MG63 (cell line): ENCODE data around the gene PTPRN2. TPM values are rescaled to one million over a fixed set of nuclear protein-coding genes. Genes with fewer than 3 reads are reported as not detected.

Experiments used
- DNase-seq: peaks from one replicate; pipeline ENCODE4 v3.0.0-alpha.2; 2020
- H3K27me3 ChIP-seq: fragments of 250-450 bp; sonication (Bioruptor Pico); 2 replicates; pipeline ENCODE4 v1.5.1; 2020; ENCODE audit warnings: mild to moderate bottlenecking, moderate library complexity
- H3K36me3 ChIP-seq: fragments of 250-450 bp; sonication (Bioruptor Pico); 2 replicates; pipeline ENCODE4 v1.5.1; 2020; ENCODE audit warnings: mild to moderate bottlenecking, moderate library complexity
- H3K4me3 ChIP-seq: fragments of 250-450 bp; sonication (Bioruptor Pico); 2 replicates; pipeline ENCODE4 v1.5.1; 2020; ENCODE audit warnings: mild to moderate bottlenecking, moderate library complexity
- H3K9me3 ChIP-seq: fragments of 250-450 bp; sonication (Bioruptor Pico); 2 replicates; pipeline ENCODE4 v1.5.1; 2020; ENCODE audit warnings: mild to moderate bottlenecking, moderate library complexity
- total RNA-seq: library from RNA; depleted of rRNA; stranded (reverse); fragments of >200 nt; shearing (Covaris generic); gene quantifications from 2 replicates; pipeline ENCODE4 v1.2.3, GENCODE V29; 2014; ENCODE audit warnings: low replicate concordance

The PTPRN2 gene
- total RNA-seq, 1 experiment from 2014 or later, result 0.16 TPM

GRCh38 chr7:157543791-157544190 is 1043.8 kb downstream of the PTPRN2 start:
- DNase-seq, result no peak
- Histone ChIP-seq H3K9me3 (no peaks in the 10 kb centered on the region), H3K27me3 (no peaks in the 10 kb centered on the region), H3K36me3 (no peaks in the 10 kb centered on the region), H3K4me3 (no peak overlapping the region)

- Histone ChIP-seq H3K4me3 (no peak overlapping the region), H3K36me3 (no peaks in the 10 kb centered on the region), H3K9me3 (no peaks in the 10 kb centered on the region), H3K27me3 (no peaks in the 10 kb centered on the region)
- DNase-seq, result no peak
Measured at GRCh38 chr7:157543276-157543675, 1044.3 kb downstream of the PTPRN2 start.

- H3K4me3 ChIP-seq, result no peak overlapping the region
- H3K36me3 ChIP-seq, result no peaks in the 10 kb centered on the region
- H3K27me3 ChIP-seq, result no peaks in the 10 kb centered on the region
- H3K9me3 ChIP-seq, result no peaks in the 10 kb centered on the region
- DNase-seq, result no peak
Measured at GRCh38 chr7:157542068-157543021, 1045.3 kb downstream of the PTPRN2 start.

GRCh38 chr7:157541295-157542067 is 1046.1 kb downstream of the PTPRN2 start:
- H3K4me3 ChIP-seq, result no peak overlapping the region
- no peak for DNase-seq
- no peaks in the 10 kb centered on the region for H3K27me3 ChIP-seq
- H3K9me3 ChIP-seq, result no peaks in the 10 kb centered on the region
- no peaks in the 10 kb centered on the region for H3K36me3 ChIP-seq

GRCh38 chr7:157540606-157541294 is 1046.9 kb downstream of the PTPRN2 start:
- Histone ChIP-seq H3K4me3 (no peak overlapping the region), H3K27me3 (no peaks in the 10 kb centered on the region), H3K9me3 (no peaks in the 10 kb centered on the region), H3K36me3 (no peaks in the 10 kb centered on the region)
- no peak for DNase-seq

GRCh38 chr7:157540020-157540419 is 1047.6 kb downstream of the PTPRN2 start:
- no peaks in the 10 kb centered on the region for H3K27me3 ChIP-seq
- no peaks in the 10 kb centered on the region for H3K36me3 ChIP-seq
- H3K4me3 ChIP-seq, result no peak overlapping the region
- DNase-seq, result no peak
- no peaks in the 10 kb centered on the region for H3K9me3 ChIP-seq

GRCh38 chr7:157539521-157539920 is 1048.1 kb downstream of the PTPRN2 start:
- no peak overlapping the region for H3K4me3 ChIP-seq
- no peaks in the 10 kb centered on the region for H3K9me3 ChIP-seq
- no peaks in the 10 kb centered on the region for H3K36me3 ChIP-seq
- no peak for DNase-seq
- H3K27me3 ChIP-seq, result no peaks in the 10 kb centered on the region

- no peak for DNase-seq
- Histone ChIP-seq H3K9me3 (no peaks in the 10 kb centered on the region), H3K27me3 (no peaks in the 10 kb centered on the region), H3K36me3 (no peaks in the 10 kb centered on the region), H3K4me3 (no peak overlapping the region)
Measured at GRCh38 chr7:157538735-157539134, 1048.9 kb downstream of the PTPRN2 start.

- no peak overlapping the region for H3K4me3 ChIP-seq
- H3K9me3 ChIP-seq, result no peaks in the 10 kb centered on the region
- no peaks in the 10 kb centered on the region for H3K27me3 ChIP-seq
- H3K36me3 ChIP-seq, result no peaks in the 10 kb centered on the region
- DNase-seq, result no peak
Measured at GRCh38 chr7:157538321-157538720, 1049.3 kb downstream of the PTPRN2 start.

- H3K9me3 ChIP-seq, result no peaks in the 10 kb centered on the region
Measured at GRCh38 chr7:157537056-157537455, 1050.6 kb downstream of the PTPRN2 start.

GRCh38 chr7:157532068-157532467 is 1055.6 kb downstream of the PTPRN2 start:
- no peaks in the 10 kb centered on the region for H3K9me3 ChIP-seq
- no peak overlapping the region for H3K4me3 ChIP-seq
- no peaks in the 10 kb centered on the region for H3K27me3 ChIP-seq
- H3K36me3 ChIP-seq, result no peaks in the 10 kb centered on the region
- DNase-seq, result no peak

More at GRCh38 chr7:157537056-157537455, 1050.6 kb downstream of the PTPRN2 start:
- Histone ChIP-seq H3K36me3 (no peaks in the 10 kb centered on the region), H3K4me3 (no peak overlapping the region), H3K27me3 (no peaks in the 10 kb centered on the region)
- DNase-seq, result no peak

GRCh38 chr7:157529768-157530560 is 1057.7 kb downstream of the PTPRN2 start:
- no peaks in the 10 kb centered on the region for H3K27me3 ChIP-seq
- no peak for DNase-seq
- H3K4me3 ChIP-seq, result no peak overlapping the region
- H3K9me3 ChIP-seq, result no peaks in the 10 kb centered on the region
- no peaks in the 10 kb centered on the region for H3K36me3 ChIP-seq

- no peak for DNase-seq
- no peaks in the 10 kb centered on the region for H3K9me3 ChIP-seq
- H3K27me3 ChIP-seq, result no peaks in the 10 kb centered on the region
- H3K36me3 ChIP-seq, result no peaks in the 10 kb centered on the region
- no peak overlapping the region for H3K4me3 ChIP-seq
Measured at GRCh38 chr7:157528785-157529341, 1058.8 kb downstream of the PTPRN2 start.

- Histone ChIP-seq H3K4me3 (no peak overlapping the region), H3K9me3 (no peaks in the 10 kb centered on the region), H3K36me3 (no peaks in the 10 kb centered on the region), H3K27me3 (no peaks in the 10 kb centered on the region)
- no peak for DNase-seq
Measured at GRCh38 chr7:157527686-157528085, 1059.9 kb downstream of the PTPRN2 start.

GRCh38 chr7:157526913-157527634 is 1060.5 kb downstream of the PTPRN2 start:
- Histone ChIP-seq H3K9me3 (no peaks in the 10 kb centered on the region), H3K27me3 (no peaks in the 10 kb centered on the region), H3K36me3 (no peaks in the 10 kb centered on the region), H3K4me3 (no peak overlapping the region)
- DNase-seq, result no peak
